GDM1 (cell line): ENCODE results near the gene MARCHF9.
"Not testable (repeated sequence)": the region's sequence is repeated elsewhere in the genome, so short reads cannot be mapped to it uniquely, and the experiment has no call there.

Source experiments
- DNase-seq: peaks from one replicate; lab custom pipeline; 2025; lab: John Stamatoyannopoulos, UW

Gene MARCHF9

DNA sequence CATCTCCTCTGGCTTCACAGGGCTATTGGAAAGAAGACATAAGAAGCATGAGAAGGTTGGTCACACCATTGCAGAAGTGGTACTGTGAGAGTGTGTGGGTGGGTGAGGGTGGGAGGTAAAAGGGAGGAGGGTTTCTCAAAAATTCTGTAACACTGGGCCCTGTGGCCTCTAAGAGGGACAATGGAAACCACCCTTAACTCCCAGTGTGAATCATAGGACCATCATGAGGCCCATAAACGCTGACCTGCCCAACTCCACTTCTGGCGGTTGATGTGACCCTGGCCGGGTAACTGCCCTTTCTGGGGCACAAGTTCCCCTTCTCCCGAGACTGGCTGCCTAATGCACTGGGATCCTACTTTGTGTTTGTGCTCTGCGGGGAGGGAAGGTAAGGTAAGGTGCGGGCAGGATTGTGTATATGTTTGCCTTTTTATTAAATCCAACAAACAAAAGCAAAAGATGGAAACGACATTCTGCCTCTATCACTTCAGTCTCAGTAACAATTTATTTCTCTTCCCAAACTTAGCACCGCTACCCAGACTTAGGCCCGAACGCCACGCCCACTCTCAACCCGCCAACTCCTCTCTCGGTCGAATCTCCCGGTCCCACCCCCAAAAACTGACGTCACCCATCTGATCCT is 16.5 kb downstream of the MARCHF9 start:
- peak; percentile 89 for DNase-seq

DNA sequence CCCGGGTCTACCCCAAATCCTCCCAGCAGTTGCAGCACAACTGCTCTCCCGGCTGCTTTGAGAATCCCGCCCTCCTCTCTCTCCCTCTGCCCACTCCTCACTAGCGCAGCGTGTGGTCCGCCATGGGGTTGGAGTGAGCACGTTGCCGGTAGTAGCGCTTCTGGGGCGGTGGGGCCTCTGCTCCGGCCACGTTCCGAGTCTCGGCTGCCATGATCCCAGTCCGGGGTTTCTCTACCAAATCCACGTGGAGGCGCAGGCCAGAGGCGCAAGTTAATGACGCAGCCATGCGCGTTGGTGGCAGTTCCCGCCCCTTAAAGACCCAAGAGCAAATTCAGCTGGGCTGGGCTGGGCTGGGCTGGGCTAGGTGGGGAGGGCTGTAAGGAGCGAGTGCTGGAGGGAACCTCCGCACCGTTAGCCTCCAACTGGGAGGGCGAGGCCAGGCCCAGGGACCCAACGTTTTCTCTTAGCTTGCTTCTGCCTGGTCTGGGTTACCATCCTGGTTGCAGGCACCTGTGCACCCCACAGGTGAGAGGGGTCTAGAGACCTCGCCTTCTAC is 17.0 kb downstream of the MARCHF9 start, which contains the start of gene METTL1:
Gene METTL1 (minus strand): TSS at position 233 of the 556 bp plus-strand sequence. CDS start 22 bp downstream, at position 211.
- DNase-seq = peak; percentile 93

DNA sequence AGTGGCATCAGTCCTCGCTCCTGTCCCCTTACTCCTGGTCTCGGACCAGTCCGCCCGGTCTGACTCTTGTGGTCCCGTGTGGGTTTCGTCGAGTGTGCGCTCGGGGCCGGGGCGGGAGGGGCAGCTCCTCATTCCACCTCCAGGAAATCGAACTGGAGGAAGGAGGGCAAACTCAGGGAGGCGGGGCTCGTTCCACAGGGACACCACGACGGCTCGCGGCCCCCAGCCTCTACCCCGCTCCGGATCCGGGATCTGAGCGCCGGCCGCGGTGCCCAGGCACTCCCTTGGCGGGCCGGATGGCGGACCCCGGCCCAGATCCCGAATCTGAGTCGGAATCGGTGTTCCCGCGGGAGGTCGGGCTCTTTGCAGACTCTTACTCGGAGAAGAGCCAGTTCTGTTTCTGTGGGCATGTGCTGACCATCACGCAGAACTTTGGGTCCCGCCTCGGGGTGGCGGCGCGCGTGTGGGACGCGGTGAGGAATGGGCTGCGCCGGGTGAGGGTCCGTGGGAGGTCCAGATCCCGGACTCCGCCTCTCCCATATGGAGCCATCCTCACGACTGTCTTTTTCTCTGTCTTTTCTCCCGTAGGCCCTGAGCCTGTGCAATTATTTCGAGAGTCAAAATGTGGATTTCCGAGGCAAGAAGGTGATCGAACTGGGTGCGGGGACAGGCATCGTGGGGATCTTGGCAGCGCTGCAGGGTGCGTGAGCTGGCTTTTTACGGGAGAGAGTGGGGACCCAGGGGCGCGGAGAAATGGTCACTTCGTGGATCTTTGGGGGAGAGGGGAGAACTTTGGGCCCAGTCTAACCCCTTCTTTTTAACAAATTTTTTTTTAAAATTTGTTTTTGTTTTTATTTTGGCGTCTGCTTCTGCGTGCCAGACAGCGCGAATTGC is 17.8 kb downstream of the MARCHF9 start, which contains the start of gene EEF1AKMT3:
Gene EEF1AKMT3 (plus strand): TSS at position 186 of the 894 bp plus-strand sequence. CDS start 111 bp downstream, at position 297.
- no peak for DNase-seq

DNA sequence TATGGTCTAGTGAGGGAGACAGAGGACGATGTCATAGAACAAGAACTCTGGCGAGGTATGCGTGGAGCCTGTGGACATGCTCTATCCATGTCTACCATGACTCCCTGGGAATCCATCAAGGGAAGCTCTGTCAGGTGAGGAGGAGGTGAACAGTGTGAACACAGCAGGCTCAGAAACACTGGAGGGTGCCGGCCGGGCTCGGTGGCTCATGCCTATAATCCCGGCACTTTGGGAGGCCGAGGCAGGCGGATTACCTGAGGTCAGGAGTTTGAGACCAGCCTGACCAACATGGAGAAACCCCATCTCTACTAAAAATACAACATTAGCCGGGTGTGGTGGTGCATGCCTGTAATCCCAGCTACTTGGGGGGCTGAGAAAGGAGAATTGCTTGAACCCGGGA is 19.7 kb downstream of the MARCHF9 start:
- not testable (repeated sequence) for DNase-seq

DNA sequence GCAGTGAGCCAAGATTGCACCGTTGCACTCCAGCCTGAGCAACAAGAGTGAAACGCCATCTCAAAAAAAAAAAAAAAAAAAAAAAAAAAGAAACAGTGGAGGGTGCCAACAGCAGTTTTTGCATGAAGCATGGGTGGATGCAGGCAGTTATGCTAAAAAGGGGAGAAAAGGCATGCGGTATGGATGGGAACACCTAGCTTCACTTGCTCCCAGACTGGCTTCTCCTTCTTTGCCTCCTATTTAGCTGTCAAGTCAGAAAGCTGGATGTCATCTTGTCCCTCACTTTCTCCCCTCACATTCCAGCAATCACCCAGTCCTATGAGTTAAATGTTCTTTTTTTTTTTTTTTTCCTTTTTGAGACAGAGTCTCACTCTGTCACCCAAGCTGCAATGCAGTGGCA is 20.1 kb downstream of the MARCHF9 start:
- DNase-seq = no peak

DNA sequence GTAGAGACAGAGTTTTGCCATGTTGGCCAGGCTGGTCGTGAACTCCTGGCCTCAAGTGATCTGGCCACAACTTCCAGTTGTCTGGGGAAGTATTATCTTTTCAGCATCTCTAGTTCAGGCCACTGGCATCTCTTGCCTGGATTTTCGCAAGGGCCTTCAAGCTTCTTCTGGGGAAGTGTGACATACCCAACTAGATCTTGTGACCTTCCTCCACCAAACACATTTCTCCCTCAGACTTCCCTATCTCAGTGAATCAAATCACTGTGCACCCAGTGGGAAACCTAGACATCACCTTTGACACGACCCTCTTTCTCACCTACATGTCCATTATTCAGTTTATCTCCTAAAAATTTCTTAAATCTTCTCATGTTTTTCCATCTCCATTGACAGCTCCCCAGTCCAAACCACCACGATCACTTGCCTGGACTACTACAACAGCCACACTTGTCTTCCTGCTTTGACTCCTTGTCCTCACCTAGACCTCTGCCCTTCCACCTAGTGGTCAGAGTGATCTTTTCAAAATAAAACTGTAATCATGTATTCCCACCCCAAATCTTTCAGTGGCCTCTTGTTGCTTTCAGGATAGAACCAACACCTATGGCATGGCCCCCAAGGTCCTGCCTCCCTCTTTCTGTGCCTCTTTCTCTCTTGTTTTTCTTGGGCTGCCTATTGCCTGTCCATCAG is 20.8 kb downstream of the MARCHF9 start:
- no peak for DNase-seq

DNA sequence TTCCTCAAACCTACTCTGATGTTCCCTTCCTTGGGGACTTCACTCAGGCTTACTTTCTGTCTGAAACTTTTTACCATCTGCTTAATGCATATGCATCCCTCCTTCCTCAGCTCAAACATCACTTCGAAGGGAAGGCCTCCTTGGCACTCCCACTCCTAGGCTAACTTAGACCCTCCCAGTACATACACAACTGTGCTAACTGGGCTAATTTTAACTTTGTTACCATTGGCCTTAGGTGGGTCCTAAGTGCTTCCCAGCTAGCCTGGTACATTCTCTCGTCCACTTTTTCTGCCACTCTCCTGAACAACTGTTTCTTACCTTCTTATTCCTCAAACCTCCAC is 21.3 kb downstream of the MARCHF9 start:
- DNase-seq = no peak

DNA sequence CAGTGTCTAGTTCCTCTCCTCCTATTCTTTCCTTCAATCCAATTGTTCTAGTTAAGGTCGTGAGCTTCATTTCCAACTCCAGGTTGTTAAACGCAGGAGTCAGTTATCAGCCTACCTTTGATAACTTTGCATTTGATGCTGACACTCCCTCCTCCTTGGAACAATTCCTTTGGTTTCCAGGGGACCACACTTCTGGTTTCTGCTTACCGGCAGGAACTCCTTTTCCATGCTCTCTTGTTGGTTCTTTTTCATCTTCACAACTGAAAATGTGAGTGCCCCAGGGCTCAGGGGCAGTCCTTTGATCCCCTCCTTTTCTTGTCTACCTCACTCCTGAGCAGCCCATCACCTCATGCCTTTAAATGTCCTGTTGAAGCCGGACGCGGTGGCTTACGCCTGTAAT is 22.5 kb downstream of the MARCHF9 start:
- DNase-seq = no peak

DNA sequence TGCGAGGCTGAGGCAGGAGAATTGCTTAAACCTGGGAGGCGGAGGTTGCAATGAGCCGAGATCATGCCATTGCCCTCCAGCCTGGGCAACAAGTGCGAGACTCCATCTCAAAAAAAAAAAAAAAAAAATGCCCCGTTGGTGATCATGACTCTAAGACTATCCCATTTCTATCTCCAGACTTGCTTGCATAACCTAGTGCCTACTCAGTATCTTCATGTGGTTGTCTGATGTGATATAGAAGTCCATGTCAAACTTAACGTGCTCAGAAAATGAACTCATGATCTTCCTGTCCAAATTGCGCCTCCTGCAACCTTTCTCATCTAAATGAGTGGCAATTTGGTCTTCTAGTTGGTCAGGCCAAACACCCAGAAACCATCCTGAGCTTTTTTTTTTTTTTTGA is 23.0 kb downstream of the MARCHF9 start:
- DNase-seq = no peak

DNA sequence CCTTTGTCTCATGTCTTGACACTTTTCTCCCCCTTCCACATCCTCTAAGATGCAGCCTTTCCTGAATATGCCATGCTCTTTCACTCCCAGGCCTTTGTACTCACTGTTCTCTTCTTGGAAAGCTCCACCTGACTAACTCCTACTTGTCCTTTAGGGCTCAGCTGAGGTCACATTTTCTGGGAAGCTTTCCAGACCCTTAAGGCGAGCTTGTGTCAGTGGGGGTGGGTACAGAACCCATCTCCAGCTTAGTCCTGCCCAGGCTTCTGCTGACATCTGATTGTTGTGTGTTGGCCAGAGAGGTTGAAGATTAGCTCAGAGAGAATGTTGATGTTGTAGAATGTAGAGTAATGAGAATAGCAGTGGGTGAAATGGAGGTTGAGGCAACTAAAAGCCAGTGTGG is 24.8 kb downstream of the MARCHF9 start:
- DNase-seq = no peak

DNA sequence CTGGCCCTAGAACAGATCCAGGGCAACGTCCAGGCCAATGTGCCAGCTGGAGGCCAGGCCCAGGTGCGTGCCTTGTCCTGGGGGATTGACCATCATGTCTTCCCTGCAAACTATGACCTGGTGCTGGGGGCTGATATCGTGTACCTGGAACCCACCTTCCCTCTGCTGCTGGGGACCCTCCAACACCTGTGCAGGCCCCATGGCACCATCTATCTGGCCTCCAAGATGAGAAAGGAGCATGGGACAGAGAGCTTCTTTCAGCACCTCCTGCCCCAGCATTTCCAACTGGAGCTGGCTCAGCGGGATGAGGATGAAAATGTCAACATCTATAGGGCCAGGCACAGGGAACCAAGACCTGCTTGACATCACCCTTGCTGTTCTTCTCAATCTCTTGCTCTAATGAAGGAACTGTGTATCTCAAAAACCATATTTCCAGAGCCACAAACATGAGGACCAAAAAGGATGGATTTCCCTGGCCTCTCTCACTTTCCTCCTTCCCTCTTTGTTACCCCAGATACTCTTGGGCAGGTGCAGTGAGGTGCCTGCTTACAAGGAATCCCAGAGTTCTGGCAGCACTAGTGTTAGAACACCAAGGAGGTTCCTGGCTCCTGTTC is 25.5 kb downstream of the MARCHF9 start:
- no peak for DNase-seq

DNA sequence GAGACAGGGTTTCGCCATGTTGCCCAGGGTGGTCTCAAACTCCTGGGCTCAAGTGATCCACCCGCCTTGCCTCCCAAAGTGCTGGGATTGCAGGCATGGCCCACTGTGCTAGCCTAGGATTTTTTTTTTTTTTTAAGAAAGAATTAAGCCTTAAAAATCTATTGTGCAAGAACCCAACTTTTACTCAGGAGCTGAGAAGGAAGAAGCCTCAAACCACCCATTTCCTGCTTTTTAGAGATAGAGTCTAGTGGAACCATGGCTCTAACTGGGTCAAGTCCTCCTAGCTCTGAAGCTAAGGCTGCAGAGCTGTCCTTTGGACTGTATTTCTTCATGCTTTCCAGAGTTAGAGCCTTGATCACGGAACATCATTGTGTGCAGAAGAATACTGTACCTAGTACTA is 26.3 kb downstream of the MARCHF9 start:
- no peak for DNase-seq

DNA sequence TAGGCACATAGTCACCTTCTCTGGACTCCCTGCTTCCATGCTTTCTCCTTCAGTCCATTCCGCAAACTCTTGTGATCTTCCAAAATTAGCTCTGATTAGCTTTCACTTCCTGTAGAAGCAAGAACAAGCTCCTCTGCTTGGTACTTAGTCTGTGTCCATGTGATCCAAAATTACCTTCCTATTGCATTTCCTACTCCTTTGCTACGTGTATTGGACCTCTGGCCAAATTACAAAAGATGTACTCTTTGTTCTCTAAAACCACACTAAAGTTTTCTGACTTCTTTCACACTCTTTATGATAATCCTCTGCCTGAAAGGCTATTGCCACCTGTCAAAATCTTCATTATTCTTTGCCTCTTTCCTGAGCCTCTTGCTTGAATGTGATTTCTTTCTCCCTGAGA is 26.9 kb downstream of the MARCHF9 start:
- DNase-seq = no peak

DNA sequence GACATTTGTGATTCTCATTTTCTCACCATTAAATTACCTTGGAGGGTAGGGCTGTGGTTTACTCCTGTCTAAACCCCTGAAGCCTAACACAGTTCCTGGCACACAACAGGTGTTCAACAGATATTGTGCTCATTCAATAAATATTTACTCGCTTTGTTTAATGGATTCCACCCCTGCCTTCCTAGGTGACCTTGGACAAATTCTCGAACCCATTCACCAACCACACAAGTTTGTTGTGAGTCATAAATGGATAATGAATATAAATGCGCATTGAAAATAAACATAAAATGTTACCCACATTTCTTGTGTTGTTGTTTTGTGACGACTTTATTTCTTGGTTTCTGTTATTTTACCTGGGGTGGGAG is 27.3 kb downstream of the MARCHF9 start:
- no peak for DNase-seq

DNA sequence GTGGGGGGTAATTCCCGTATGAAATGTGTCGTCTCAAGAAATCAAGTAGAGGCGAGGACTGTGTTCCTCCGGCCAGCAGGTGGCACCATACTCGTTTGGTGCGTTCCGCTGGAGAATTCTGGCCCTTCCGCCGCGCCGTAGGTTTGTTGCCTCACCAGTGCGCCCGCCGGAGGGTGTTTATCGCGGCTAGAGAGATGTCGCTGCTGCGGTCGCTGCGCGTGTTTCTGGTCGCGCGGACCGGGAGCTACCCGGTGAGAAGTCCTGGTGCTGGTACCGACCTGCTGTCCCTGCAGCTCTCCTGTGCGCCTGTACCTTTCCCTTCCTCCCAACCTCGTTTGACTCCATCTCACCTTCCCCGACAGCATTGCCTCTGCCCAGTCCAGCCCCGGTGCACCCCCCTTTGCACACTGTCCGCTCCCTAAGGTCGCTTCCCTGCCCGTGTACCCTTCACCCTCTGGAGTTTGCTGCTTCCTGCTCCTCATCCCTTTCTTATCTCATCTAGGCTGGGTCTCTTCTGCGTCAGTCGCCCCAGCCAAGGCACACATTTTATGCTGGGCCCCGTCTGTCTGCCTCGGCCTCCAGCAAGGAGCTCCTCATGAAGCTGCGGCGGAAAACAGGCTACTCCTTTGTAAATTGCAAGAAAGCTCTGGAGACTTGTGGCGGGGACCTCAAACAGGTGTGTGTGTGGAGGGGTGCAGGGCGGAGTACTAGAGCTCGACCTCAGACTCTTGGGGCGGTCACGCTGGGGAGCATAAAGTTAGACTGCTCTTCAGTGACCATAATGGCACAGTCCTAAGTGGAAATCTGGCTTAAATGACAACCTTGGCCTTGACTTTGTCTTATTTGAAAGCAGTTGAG is 27.9 kb downstream of the MARCHF9 start, which contains the start of gene TSFM:
Gene TSFM (plus strand): TSS at position 180 of the 858 bp plus-strand sequence. CDS start 15 bp downstream, at position 195.
- DNase-seq = peak; percentile 80

DNA sequence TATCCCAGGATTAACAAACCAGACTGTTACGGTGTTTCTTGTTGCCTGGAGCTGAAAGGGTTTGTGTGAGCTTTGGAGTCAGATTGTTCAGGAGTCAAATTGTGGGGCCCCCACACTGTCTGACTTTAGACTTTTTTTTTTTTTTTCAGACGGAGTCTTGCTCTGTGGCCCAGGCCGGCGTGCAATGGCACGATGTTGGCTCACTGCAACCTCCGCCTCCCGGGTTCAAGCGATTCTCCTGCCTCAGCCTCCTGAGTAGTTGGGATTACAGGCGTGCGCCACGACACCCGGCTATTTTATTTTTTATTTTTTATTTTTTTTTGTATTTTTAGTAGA is 28.5 kb downstream of the MARCHF9 start:
- no peak for DNase-seq

DNA sequence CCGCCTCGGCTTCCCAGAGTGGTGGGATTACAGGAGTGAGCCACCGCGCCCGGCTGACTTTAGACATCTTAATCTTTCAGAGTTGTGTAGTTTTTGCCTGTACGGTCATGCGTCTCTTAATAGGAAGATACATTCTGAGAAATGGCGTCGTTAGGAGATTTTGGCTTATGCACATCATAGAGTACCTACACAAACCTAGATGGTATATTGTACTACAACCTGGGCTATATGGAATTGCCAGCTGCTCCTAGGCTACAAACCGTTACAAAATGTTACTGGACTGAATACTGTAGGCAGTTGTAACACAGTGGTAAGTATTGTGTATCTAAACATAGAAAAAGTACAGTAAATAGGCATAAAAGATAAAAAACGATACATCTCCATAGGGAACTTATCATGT is 29.0 kb downstream of the MARCHF9 start:
- no peak for DNase-seq

DNA sequence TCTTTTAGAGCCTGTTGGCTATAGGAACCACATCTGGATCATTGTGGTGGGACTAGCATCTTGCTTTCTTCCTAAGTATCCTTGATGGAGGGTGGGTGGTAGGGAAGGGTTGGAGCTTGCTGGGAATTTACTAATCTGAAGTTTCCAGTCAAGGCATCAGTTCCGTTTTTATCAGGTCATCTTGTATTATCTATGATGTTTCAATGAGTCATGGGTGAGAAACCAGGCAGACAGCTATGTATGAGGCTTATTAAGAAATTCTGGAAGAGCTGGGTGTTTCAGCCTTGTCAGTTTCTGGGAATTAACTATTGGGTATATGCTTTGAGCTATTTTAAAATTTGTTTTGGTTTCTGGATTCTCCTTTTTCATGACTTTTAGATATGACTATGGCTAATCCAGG is 39.0 kb downstream of the MARCHF9 start:
- DNase-seq = no peak

DNA sequence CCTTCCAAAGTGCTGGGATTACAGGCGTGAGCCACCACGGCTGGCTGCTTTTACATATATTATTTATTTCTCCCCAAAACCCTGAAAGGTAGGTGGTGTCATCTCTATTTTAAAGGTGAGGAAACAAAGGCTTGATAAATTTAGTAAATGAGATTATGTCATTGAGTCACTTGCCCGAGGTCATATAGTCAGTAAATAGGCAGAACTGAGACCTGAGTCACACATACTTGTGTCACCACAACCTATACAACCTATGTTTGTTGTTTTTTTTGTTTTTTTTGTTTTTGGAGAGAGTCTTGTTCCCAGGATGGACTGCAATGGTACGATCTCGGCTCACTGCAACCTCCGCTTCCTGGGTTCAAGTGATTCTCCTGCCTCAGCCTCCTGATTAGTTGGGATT is 40.5 kb downstream of the MARCHF9 start:
- no peak for DNase-seq

DNA sequence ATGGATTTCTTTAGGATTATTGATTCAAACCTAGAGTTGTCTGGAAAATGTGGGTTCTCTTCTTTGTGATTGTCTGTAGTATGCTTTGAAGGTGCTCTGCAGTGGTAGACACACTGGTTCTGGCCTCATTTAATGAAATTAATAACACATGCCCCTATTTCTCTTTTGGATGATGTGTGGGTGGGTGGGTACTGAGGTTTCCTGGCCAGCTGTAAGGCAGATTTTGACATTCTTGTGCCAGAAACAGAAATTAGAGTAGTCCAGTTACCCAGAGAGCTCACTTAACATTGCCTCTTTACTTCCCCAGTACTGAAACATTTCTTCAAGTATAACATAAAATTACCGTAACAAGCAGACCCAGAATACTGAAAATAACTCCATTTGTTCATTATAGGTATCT is 42.1 kb downstream of the MARCHF9 start:
- DNase-seq = no peak

DNA sequence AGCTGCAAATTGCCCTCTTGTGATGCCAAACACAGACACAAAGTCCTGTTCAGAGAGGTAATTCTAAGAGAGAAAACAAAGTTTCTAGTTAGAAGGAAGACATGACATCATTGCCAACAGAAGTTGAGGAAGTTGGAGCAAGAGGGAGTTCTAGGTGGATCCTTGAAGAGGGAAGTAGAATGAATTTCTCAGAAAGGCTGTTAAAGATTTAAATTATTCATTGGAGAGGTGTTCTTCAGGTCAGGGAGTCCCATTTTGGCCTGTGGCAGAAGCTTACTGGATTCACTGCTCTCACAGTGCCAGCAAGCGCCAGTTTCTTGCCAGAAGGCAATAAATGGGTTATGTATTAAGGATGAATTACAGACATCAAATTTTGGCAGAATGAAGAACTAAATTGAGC is 43.0 kb downstream of the MARCHF9 start:
- no peak for DNase-seq
